OCI-LY7 (cell line): ENCODE measurements around the gene AK4. TPM values are rescaled to one million over a fixed set of nuclear protein-coding genes. Genes with fewer than 3 reads are reported as not detected.

Source experiments
- BruUV-seq: library from RNA; stranded (reverse); fragments of 400-500 nt; replicated peaks from 2 replicates; lab custom pipeline; 2021; lab: Mats Ljungman, UMichigan
- CTCF ChIA-PET: fragments of 300-600 bp; sonication (Branson Sonifier 250); formaldehyde crosslinking; loops from one replicate; lab custom pipeline; 2022; ENCODE audit warnings: antibody characterized with exemption; ENCODE audit not compliant: unreplicated experiment; lab: Charles Lee
- POLR2A ChIA-PET: fragments of 300-600 bp; sonication (Branson Sonifier 250); formaldehyde crosslinking; loops from one replicate; lab custom pipeline; 2022; ENCODE audit warnings: antibody characterized with exemption; lab: Charles Lee
- DNase-seq: peaks from one replicate; pipeline ENCODE4 v3.0.0-alpha.2; 2015; ENCODE audit warnings: low spot score
- H2AFZ ChIP-seq: fragments of 200-600 bp; sonication (generic), shearing (Covaris generic); 2 replicates; pipeline ENCODE4 v1.6.1; 2014; ENCODE audit warnings: mild to moderate bottlenecking, antibody characterized with exemption, low read length, moderate library complexity
- H3K27ac ChIP-seq: fragments of 200-600 bp; sonication (generic); 2 replicates; pipeline ENCODE4 v1.5.1; 2014; ENCODE audit warnings: mixed run types, low read depth, mild to moderate bottlenecking, moderate library complexity, low read length, inconsistent platforms; ENCODE audit not compliant: poor library complexity, severe bottlenecking
- H3K36me3 ChIP-seq: fragments of 200-600 bp; sonication (generic); 2 replicates; pipeline ENCODE4 v1.6.1; 2014; ENCODE audit warnings: mild to moderate bottlenecking, antibody characterized with exemption, low read length, moderate library complexity, mixed read lengths; ENCODE audit not compliant: insufficient read depth
- H3K4me1 ChIP-seq: fragments of 200-600 bp; sonication (generic); 2 replicates; pipeline ENCODE4 v1.5.1; 2014; ENCODE audit warnings: mild to moderate bottlenecking, low read length; ENCODE audit not compliant: insufficient read depth, poor library complexity, severe bottlenecking
- H3K4me2 ChIP-seq: fragments of 200-600 bp; sonication (generic); 2 replicates; pipeline ENCODE4 v1.6.1; 2014; ENCODE audit warnings: mild to moderate bottlenecking, low read length
- H3K4me3 ChIP-seq: fragments of 200-600 bp; sonication (generic); 2 replicates; pipeline ENCODE4 v1.5.1; 2014; ENCODE audit warnings: mild to moderate bottlenecking, low read depth, low read length; ENCODE audit not compliant: poor library complexity, severe bottlenecking
- H3K79me2 ChIP-seq: fragments of 200-600 bp; sonication (generic); 2 replicates; pipeline ENCODE4 v1.6.1; 2016; ENCODE audit warnings: low read depth, mild to moderate bottlenecking, low read length, moderate library complexity, mixed read lengths; ENCODE audit not compliant: insufficient read depth
- H3K9me2 ChIP-seq: fragments of 200-600 bp; sonication (generic); 2 replicates; pipeline ENCODE4 v1.6.1; 2016; ENCODE audit warnings: mild to moderate bottlenecking, low read length, mixed read lengths; ENCODE audit not compliant: insufficient read depth
- H3K9me3 ChIP-seq: fragments of 200-600 bp; sonication (generic); 2 replicates; pipeline ENCODE4 v1.6.1; 2014; ENCODE audit warnings: mild to moderate bottlenecking, mixed run types, low read length, mixed read lengths
- H4K20me1 ChIP-seq: fragments of 200-600 bp; sonication (generic); 2 replicates; pipeline ENCODE4 v1.6.1; 2014; ENCODE audit warnings: mild to moderate bottlenecking, antibody characterized with exemption, low read length, moderate library complexity, mixed read lengths; ENCODE audit not compliant: insufficient read depth
- EZH2phosphoT487 ChIP-seq: fragments of 200-600 bp; sonication (generic); IDR thresholded peaks from 2 replicates; pipeline ENCODE4 v1.6.1; 2018; ENCODE audit warnings: low read depth, borderline replicate concordance, mild to moderate bottlenecking, mixed run types, antibody characterized with exemption, low read length, moderate library complexity, mixed read lengths
- intact Hi-C: fragments of 100-400 bp; cut with micrococcal nuclease; formaldehyde crosslinking; loops from one replicate; pipeline ENCODE4 v1.10.0; 2022; ENCODE audit not compliant: unreplicated experiment
- total RNA-seq, 2 experiments: library from RNA; depleted of rRNA in 1 of 2; stranded (reverse); fragments of >200 nt in 1 of 2; shearing (Covaris generic) in 1 of 2; gene quantifications; 2 replicates each; pipeline ENCODE4 v1.2.3, GENCODE V29; 2014 to 2022
- TF ChIP-seq, protein P1 (sequence below): fragments of 200-600 bp; sonication (generic); conservative IDR thresholded peaks from 2 replicates; pipeline ENCODE4 v1.5.1; 2014; ENCODE audit warnings: mild to moderate bottlenecking, antibody characterized with exemption, low read length, moderate library complexity, mixed read lengths

The AK4 gene
- total RNA-seq, 2 experiments from 2014 or later = 0.16 to 1.4 TPM

DNA sequence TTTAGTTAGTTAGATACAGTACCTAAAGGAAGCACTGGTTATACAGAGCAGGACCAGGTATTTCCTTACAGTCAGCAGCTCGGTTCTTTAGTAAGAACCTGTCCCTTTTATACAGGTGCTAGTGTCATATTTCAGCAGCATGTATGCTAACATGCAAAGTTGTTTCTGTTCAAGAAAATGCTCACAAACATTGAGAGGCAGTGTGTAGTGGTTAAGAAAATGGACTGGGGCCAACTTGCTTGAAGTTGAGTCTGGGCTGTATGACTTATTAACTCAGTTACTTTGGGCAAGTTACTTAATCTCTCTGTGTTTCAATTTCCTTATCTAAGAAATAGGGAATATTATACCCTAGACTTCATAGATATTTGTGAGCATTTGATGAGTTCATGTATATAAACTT, 31.1 kb downstream of the AK4 start:
- ChIA-PET CTCF (no interaction called here), POLR2A (interaction anchor here (0.5 to 0.6 kb wide), 2 partner anchors 1056 to 1370 kb away, joined by 3 read pairs; no protein-coding TSS in a partner anchor)
- intact Hi-C loops = no loop called here

DNA sequence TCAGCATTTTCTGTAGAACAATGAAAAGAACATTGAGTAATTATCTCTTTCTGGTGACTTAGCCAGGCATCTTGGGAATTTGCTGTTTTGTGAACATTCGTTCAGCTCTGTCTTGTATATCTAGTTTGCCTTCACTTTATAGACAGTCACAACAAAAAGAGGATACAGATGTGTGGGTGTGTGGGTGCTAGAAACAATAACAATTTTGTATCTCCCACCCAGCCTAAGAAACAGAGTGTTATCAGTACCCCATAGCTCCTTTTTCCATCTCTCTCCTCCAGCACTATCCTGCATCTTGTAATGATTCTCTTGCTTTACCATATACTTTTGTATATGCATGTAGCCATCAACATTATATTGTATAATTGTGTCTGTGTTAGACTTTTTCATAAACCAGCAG, 33.0 kb downstream of the AK4 start:
- POLR2A ChIA-PET = interaction anchor here (0.7 to 1.2 kb wide), 4 partner anchors 9 to 101 kb away, joined by 3 to 4 read pairs (median 4); no protein-coding TSS in a partner anchor
- intact Hi-C loops = no loop called here
- Histone ChIP-seq H4K20me1 (no peaks in the 10 kb centered on the region), H2AFZ (no peak overlapping the region), H3K9me3 (no peaks in the 10 kb centered on the region), H3K4me2 (no peak overlapping the region), H3K4me3 (no peak overlapping the region), H3K36me3 (no peaks in the 10 kb centered on the region), H3K79me2 (no peaks in the 10 kb centered on the region), H3K4me1 (no peaks in the 10 kb centered on the region), H3K9me2 (no peaks in the 10 kb centered on the region), H3K27ac (no peak overlapping the region)
- CTCF ChIA-PET = no interaction called here
- no peak for DNase-seq
- no TSS peak for BruUV-seq
- TF ChIP-seq, protein P1, sequence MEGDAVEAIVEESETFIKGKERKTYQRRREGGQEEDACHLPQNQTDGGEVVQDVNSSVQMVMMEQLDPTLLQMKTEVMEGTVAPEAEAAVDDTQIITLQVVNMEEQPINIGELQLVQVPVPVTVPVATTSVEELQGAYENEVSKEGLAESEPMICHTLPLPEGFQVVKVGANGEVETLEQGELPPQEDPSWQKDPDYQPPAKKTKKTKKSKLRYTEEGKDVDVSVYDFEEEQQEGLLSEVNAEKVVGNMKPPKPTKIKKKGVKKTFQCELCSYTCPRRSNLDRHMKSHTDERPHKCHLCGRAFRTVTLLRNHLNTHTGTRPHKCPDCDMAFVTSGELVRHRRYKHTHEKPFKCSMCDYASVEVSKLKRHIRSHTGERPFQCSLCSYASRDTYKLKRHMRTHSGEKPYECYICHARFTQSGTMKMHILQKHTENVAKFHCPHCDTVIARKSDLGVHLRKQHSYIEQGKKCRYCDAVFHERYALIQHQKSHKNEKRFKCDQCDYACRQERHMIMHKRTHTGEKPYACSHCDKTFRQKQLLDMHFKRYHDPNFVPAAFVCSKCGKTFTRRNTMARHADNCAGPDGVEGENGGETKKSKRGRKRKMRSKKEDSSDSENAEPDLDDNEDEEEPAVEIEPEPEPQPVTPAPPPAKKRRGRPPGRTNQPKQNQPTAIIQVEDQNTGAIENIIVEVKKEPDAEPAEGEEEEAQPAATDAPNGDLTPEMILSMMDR = no peak
- TF ChIP-seq EZH2phosphoT487 = no peak

More for the DNA sequence above, 31.1 kb downstream of the AK4 start:
- Histone ChIP-seq H3K4me2 (no peak overlapping the region), H3K27ac (no peak overlapping the region), H3K79me2 (no peaks in the 10 kb centered on the region), H3K36me3 (no peaks in the 10 kb centered on the region), H3K9me3 (no peaks in the 10 kb centered on the region), H3K4me3 (no peak overlapping the region), H4K20me1 (no peaks in the 10 kb centered on the region), H3K4me1 (no peaks in the 10 kb centered on the region), H2AFZ (no peak overlapping the region), H3K9me2 (no peaks in the 10 kb centered on the region)
- no peak for DNase-seq
- no TSS peak for BruUV-seq
- TF ChIP-seq, protein P1 = no peak
- no peak for TF ChIP-seq EZH2phosphoT487

DNA sequence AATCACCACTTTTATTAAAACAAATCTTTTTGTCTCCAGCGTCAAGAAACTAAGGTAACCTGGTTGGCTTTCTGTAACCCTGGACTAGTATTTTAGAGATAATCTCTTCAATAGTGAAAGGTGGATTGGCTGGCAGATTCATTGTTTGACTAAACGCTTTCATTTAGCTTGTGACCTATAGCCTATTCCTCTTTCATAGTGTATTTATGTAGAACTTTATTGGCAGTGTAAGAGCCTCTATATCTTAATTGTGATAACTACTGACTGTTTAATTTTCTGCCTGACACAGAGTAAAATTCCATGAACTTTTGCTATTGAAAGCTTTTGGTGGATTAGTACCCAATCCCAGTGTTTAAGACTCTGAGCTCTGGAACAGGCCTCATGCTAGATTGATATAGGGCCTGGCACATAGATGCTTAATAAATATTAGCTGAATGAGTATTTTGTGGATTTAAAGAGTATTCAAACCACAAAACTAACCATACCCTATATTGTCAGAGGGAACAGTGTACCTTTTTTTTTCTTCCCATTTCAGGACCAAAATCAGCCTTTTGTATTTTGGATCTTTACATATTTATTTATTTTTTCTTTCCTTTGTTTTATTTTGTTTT, 34.8 kb downstream of the AK4 start:
- no peaks in the 10 kb centered on the region for H3K9me2 ChIP-seq
- CTCF ChIA-PET = no interaction called here
- POLR2A ChIA-PET = interaction anchor here (0.7 kb wide), 1 partner anchor 972 kb away, joined by 3 read pairs; no protein-coding TSS in a partner anchor
- BruUV-seq = no TSS peak
- H3K4me1 ChIP-seq = no peaks in the 10 kb centered on the region
- intact Hi-C loops = no loop called here
- no peaks in the 10 kb centered on the region for H3K9me3 ChIP-seq
- H3K79me2 ChIP-seq = no peaks in the 10 kb centered on the region
- no peak overlapping the region for H3K4me2 ChIP-seq
- no peak overlapping the region for H3K4me3 ChIP-seq
- TF ChIP-seq EZH2phosphoT487 = no peak
- TF ChIP-seq, protein P1 = no peak
- H2AFZ ChIP-seq = no peak overlapping the region
- H3K36me3 ChIP-seq = no peaks in the 10 kb centered on the region
- no peaks in the 10 kb centered on the region for H4K20me1 ChIP-seq
- DNase-seq = no peak
- H3K27ac ChIP-seq = no peak overlapping the region
